NB4 (cell line): ENCODE data around the gene MOB2.

Experiments
- TF ChIP-seq, protein P1 (sequence below): IDR thresholded peaks from one replicate; pipeline ENCODE4 v1.5.1; 2012; ENCODE audit warnings: low read depth, low read length
- TF ChIP-seq, protein P2 (sequence below): IDR thresholded peaks from 2 replicates; pipeline ENCODE4 v1.6.1; 2011; ENCODE audit warnings: low read depth, low read length

DNA sequence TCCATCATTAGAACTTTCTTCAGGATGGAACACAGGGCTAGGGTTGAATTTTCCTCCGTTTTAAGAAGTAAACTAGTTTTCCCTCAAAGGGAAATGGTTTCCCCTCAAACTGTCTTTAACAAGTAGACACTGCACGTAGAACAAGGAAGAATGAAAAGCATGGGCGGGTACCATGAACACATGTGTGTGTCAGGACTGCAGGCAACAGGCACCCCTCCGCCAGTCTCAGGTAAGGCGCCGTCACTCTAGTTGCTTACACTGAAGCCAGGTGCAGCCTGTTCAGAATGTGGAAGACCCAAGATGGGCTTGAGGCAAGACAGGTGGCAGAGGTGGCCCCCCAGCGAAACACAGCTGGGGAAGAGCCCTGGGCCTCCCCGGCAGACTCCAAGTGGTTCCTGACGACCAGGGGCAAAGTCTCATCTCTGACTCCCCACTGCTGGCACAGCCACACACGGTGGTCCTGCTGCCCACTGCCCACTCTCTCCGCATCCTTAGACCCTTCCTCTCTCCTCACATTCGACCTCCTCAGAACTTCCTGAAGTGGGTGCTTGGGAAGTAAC, 25.4 kb upstream of the MOB2 start:
- TF ChIP-seq, protein P1, sequence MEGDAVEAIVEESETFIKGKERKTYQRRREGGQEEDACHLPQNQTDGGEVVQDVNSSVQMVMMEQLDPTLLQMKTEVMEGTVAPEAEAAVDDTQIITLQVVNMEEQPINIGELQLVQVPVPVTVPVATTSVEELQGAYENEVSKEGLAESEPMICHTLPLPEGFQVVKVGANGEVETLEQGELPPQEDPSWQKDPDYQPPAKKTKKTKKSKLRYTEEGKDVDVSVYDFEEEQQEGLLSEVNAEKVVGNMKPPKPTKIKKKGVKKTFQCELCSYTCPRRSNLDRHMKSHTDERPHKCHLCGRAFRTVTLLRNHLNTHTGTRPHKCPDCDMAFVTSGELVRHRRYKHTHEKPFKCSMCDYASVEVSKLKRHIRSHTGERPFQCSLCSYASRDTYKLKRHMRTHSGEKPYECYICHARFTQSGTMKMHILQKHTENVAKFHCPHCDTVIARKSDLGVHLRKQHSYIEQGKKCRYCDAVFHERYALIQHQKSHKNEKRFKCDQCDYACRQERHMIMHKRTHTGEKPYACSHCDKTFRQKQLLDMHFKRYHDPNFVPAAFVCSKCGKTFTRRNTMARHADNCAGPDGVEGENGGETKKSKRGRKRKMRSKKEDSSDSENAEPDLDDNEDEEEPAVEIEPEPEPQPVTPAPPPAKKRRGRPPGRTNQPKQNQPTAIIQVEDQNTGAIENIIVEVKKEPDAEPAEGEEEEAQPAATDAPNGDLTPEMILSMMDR: no peak
- TF ChIP-seq, protein P2, sequence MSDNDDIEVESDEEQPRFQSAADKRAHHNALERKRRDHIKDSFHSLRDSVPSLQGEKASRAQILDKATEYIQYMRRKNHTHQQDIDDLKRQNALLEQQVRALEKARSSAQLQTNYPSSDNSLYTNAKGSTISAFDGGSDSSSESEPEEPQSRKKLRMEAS: no peak
